Lung (tissue), 12 donors: ENCODE data around the gene ATP8B3. TPM values are rescaled to one million over a fixed set of nuclear protein-coding genes. Genes with fewer than 3 reads are reported as not detected.

Experiments used
- ATAC-seq: fragments of 200-7000 bp; cut with Tn5 transposase; one replicate; pipeline ENCODE4 v1.9.1; 2020; ENCODE audit warnings: moderate number of reproducible peaks; ENCODE audit not compliant: insufficient read depth, low FRiP score
- DNase-seq, 3 donors: peaks; one replicate each; pipeline ENCODE4 v3.0.0-alpha.2; 2013 to 2017
- H3K27ac ChIP-seq, 2 donors: one replicate each; pipeline ENCODE4 v1.5.1; 2013; ENCODE audit warnings: mild to moderate bottlenecking in 2 of 2, moderate library complexity in 2 of 2, control low read depth in 1 of 2, inconsistent platforms in 1 of 2, low read depth in 1 of 2, low read length in 1 of 2
- H3K27me3 ChIP-seq, 3 donors: one replicate each; pipeline ENCODE4 v1.5.1; 2013; ENCODE audit warnings: low read length in 2 of 3; ENCODE audit not compliant: control insufficient read depth in 3 of 3, insufficient read depth in 3 of 3
- H3K36me3 ChIP-seq, 4 donors: one replicate each; pipeline ENCODE4 v1.5.1; 2013; ENCODE audit warnings: low read length in 4 of 4, mild to moderate bottlenecking in 1 of 4, moderate library complexity in 1 of 4; ENCODE audit not compliant: control insufficient read depth in 4 of 4, insufficient read depth in 4 of 4
- H3K4me1 ChIP-seq, 5 donors: one replicate each; pipeline ENCODE4 v1.5.1; 2013; ENCODE audit warnings: low read length in 5 of 5, mild to moderate bottlenecking in 2 of 5, moderate library complexity in 1 of 5; ENCODE audit not compliant: control insufficient read depth in 5 of 5, insufficient read depth in 5 of 5
- H3K4me3 ChIP-seq: one replicate; pipeline ENCODE4 v1.5.1; 2013; ENCODE audit warnings: mild to moderate bottlenecking, control low read depth, moderate library complexity
- H3K9ac ChIP-seq, 2 donors: one replicate each; pipeline ENCODE4 v1.5.1; 2013; ENCODE audit warnings: low read length in 2 of 2, control low read depth in 1 of 2; ENCODE audit not compliant: insufficient read depth in 1 of 2
- H3K9me3 ChIP-seq, 4 donors: one replicate each; pipeline ENCODE4 v1.5.1; 2013; ENCODE audit warnings: low read length in 3 of 4, mild to moderate bottlenecking in 1 of 4, moderate library complexity in 1 of 4; ENCODE audit not compliant: control insufficient read depth in 4 of 4, insufficient read depth in 3 of 4
- WGBS, 2 donors: extraction: QIAGEN DNeasy Blood & Tissue Kit; methylation state at CpG; one replicate each; pipeline ENCODE4 v1.1.7; 2013; 5-methylcytosine and 5-hydroxymethylcytosine counted together
- polyA plus RNA-seq, 2 donors: library from polyadenylated mRNA; stranded (reverse); fragments of 200-250 nt; gene quantifications; one replicate each; pipeline ENCODE4 v1.2.1, GENCODE V29; 2013
- total RNA-seq, 2 donors: library from RNA; depleted of rRNA in 1 of 2; stranded (reverse); fragments of >200 nt in 1 of 2; gene quantifications; one replicate each; pipeline ENCODE4 v1.2.1, GENCODE V29; 2014 to 2021
- TF ChIP-seq, protein P1 (sequence below): IDR thresholded peaks from 2 replicates; pipeline ENCODE4 v1.5.1; 2012; ENCODE audit warnings: mild to moderate bottlenecking; ENCODE audit errors: control extremely low read depth, extremely low read depth
- donor health status: control.
- donor health status: control.
- donor health status: Bipolar disorder and iron deficiency.
- donor health status: healthy.
- donor health status: DM: yes; HTN: yes; CAD: no.

ATP8B3 gene
- total and polyA plus RNA-seq, 4 donors, result 0.69 to 2.4 (median 1.8) TPM

DNA sequence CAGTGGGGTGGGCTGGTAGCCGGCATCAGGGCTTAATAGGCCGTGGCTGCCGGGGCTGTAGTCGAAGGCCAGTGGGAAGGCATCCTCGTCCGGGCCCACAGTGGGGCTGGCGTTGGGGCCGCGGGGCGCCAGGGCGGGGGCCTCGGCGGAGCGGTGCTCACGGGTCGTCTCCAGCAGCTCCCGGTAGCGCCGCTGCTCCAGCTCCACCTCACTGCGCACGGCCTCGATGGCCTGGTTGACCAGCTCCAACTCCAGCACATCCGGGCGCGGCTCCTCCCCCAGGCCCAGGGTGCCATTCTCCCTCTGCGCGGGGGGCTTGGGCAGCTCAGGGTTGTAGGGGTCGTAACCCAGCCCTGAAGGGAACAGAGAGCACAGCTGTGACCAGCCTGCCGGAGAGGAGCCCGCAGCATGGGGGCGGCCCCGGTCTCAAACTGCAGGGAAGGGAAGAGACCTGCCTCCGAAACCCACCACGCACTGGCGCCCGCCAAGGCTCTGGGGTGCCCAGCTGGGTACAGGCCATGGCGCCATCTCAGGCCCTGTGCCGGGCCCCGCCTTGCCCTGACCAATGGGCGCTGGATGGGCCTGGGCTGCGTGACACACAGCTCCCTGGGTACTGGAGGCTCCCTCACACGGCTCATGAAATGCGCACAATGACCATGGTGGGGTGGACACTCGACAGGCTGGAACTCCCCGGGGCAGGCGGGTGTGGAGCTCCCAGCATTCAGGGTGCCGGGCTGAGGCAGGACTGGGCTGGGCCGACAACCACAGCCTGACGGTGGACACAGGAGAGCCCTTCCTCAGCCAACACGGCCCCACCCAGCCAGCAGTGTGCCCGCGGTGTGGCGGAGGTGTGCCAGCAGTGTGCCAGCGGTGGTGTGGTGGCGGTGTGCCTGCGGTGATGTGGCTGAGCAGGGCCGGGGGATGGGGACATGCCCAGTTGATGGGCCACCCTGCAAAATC, 16.5 kb upstream of the ATP8B3 start:
- Histone ChIP-seq H3K36me3 (peaks cover 0 to 43% (median 0%) of the 10 kb centered on the region in 4 donors), H3K27ac (no peak overlapping the region), H3K9me3 (no peaks in the 10 kb centered on the region), H3K4me3 (no peak overlapping the region), H3K4me1 (peaks cover 0 to 3% (median 0%) of the 10 kb centered on the region in 5 donors), H3K27me3 (no peaks in the 10 kb centered on the region), H3K9ac (no peak overlapping the region)
- no peak for ATAC-seq
- no peak for DNase-seq
- TF ChIP-seq, protein P1, sequence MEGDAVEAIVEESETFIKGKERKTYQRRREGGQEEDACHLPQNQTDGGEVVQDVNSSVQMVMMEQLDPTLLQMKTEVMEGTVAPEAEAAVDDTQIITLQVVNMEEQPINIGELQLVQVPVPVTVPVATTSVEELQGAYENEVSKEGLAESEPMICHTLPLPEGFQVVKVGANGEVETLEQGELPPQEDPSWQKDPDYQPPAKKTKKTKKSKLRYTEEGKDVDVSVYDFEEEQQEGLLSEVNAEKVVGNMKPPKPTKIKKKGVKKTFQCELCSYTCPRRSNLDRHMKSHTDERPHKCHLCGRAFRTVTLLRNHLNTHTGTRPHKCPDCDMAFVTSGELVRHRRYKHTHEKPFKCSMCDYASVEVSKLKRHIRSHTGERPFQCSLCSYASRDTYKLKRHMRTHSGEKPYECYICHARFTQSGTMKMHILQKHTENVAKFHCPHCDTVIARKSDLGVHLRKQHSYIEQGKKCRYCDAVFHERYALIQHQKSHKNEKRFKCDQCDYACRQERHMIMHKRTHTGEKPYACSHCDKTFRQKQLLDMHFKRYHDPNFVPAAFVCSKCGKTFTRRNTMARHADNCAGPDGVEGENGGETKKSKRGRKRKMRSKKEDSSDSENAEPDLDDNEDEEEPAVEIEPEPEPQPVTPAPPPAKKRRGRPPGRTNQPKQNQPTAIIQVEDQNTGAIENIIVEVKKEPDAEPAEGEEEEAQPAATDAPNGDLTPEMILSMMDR, result no peak
- WGBS, 2 donors, result 94 to 95% methylated on average over 57 of the region's 57 CpGs

DNA sequence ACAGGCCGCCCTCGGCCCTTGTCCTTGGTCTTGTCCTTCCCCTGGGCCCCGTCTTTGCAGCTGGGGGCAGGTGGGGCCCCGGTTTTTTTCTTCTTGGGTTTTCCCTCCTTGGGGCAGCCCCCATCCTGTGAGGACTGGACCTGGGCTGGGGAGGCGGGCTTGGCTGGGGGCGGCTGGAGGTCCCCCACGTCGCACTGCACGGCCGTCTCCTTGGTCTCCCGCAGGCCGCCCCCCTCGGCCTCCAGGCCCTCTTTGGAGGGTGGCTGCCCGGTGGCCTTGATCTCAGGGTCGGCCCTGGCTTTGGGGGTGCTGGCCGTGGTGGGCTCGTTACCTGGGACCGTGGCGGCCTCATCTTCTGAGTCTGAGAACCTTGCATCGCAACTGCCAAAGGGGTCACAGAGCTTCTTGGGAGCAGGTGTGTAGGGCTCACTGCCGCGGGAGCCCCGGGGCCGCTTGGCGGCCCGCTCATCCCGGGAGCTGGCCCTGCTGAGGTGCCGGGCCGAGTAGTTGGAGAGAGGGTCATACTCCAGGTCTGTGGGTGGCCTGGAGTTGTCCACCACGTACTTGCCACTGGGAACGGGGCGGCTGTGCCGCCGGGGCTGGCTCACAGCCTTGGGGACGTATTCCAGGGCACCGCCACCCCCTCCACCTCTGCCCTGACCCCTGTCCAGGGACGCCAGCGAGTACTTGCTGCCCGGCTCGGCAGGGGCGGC, 15.6 kb upstream of the ATP8B3 start:
- ATAC-seq, result no peak
- WGBS, 2 donors, result 93 to 95% methylated on average over 41 of the region's 41 CpGs
- Histone ChIP-seq H3K9ac (no peak overlapping the region), H3K36me3 (peaks cover 0 to 49% (median 2%) of the 10 kb centered on the region in 4 donors), H3K9me3 (no peaks in the 10 kb centered on the region), H3K4me1 (peaks cover 0 to 3% (median 0%) of the 10 kb centered on the region in 5 donors), H3K4me3 (no peak overlapping the region), H3K27me3 (no peaks in the 10 kb centered on the region), H3K27ac (no peak overlapping the region)
- TF ChIP-seq, protein P1, result no peak
- no peak for DNase-seq

DNA sequence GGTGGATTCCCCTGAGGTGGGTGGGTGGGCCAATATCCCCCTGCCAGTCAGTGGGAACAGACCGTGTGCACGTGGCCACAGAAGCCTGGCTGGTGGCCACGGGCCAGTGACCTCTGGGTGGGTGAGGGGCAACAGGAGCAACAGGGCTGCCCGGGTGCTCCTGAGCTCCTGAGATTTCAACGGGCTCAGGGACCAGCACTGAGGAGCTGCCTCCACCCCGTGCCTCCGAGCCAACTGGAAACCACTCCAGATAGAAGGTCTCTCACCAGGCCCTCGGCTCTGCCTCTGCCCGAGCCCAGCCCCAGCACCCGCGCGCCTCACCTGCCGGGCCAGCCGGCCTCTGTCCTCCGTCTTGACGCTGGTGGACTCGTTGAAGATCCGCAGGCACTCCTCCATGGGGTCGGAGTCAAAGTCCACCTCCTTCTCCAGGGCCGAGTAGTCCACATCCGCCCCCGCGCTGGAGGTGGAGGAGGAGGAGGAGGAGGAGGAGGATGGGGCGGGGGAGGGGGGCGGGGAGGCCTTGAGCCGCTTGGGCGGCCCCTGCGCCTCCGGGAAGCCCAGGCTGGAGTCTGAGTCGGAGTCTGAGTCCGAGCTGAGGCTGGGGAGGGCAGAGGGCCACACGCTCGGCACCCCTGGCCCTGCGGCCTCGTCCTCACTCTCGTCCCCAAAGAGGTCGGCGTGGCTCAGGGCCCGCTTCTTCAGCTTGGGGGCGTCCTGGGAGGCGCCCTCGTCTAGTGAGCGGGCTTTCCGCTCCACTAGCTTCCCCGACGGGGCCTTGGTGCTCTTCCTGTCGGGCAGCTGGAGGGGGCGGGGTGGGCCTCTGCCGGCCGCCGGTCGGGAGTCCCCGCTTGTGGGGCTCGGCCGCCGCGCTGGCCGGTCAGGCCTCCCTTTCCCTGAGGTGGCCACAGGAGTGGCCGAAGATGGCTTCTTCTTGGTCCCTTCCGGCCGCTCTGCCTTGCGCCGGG, 14.8 kb upstream of the ATP8B3 start:
- Histone ChIP-seq H3K36me3 (peaks cover 0 to 58% (median 2%) of the 10 kb centered on the region in 4 donors), H3K27ac (no peak overlapping the region), H3K27me3 (no peaks in the 10 kb centered on the region), H3K9ac (no peak overlapping the region), H3K4me3 (no peak overlapping the region), H3K9me3 (no peaks in the 10 kb centered on the region), H3K4me1 (peaks cover 0 to 3% (median 0%) of the 10 kb centered on the region in 5 donors)
- WGBS, 2 donors, result 79 to 81% methylated on average over 47 to 63 of the region's 63 CpGs
- ATAC-seq (no peak), DNase-seq (no peak)
- TF ChIP-seq, protein P1, result no peak
